Lung (tissue), 12 donors: ENCODE measurements around the gene APOA1. TPM values are rescaled to one million over a fixed set of nuclear protein-coding genes. Genes with fewer than 3 reads are reported as not detected.

Experiments used
- ATAC-seq: fragments of 200-7000 bp; cut with Tn5 transposase; one replicate; pipeline ENCODE4 v1.9.1; 2020; ENCODE audit warnings: moderate number of reproducible peaks; ENCODE audit not compliant: insufficient read depth, low FRiP score
- DNase-seq, 3 donors: peaks; one replicate each; pipeline ENCODE4 v3.0.0-alpha.2; 2013 to 2017
- H3K27ac ChIP-seq, 2 donors: one replicate each; pipeline ENCODE4 v1.5.1; 2013; ENCODE audit warnings: mild to moderate bottlenecking in 2 of 2, moderate library complexity in 2 of 2, control low read depth in 1 of 2, inconsistent platforms in 1 of 2, low read depth in 1 of 2, low read length in 1 of 2
- H3K27me3 ChIP-seq, 3 donors: one replicate each; pipeline ENCODE4 v1.5.1; 2013; ENCODE audit warnings: low read length in 2 of 3; ENCODE audit not compliant: control insufficient read depth in 3 of 3, insufficient read depth in 3 of 3
- H3K36me3 ChIP-seq, 4 donors: one replicate each; pipeline ENCODE4 v1.5.1; 2013; ENCODE audit warnings: low read length in 4 of 4, mild to moderate bottlenecking in 1 of 4, moderate library complexity in 1 of 4; ENCODE audit not compliant: control insufficient read depth in 4 of 4, insufficient read depth in 4 of 4
- H3K4me1 ChIP-seq, 5 donors: one replicate each; pipeline ENCODE4 v1.5.1; 2013; ENCODE audit warnings: low read length in 5 of 5, mild to moderate bottlenecking in 2 of 5, moderate library complexity in 1 of 5; ENCODE audit not compliant: control insufficient read depth in 5 of 5, insufficient read depth in 5 of 5
- H3K4me3 ChIP-seq: one replicate; pipeline ENCODE4 v1.5.1; 2013; ENCODE audit warnings: mild to moderate bottlenecking, control low read depth, moderate library complexity
- H3K9ac ChIP-seq, 2 donors: one replicate each; pipeline ENCODE4 v1.5.1; 2013; ENCODE audit warnings: low read length in 2 of 2, control low read depth in 1 of 2; ENCODE audit not compliant: insufficient read depth in 1 of 2
- H3K9me3 ChIP-seq, 4 donors: one replicate each; pipeline ENCODE4 v1.5.1; 2013; ENCODE audit warnings: low read length in 3 of 4, mild to moderate bottlenecking in 1 of 4, moderate library complexity in 1 of 4; ENCODE audit not compliant: control insufficient read depth in 4 of 4, insufficient read depth in 3 of 4
- WGBS, 2 donors: extraction: QIAGEN DNeasy Blood & Tissue Kit; methylation state at CpG; one replicate each; pipeline ENCODE4 v1.1.7; 2013; 5-methylcytosine and 5-hydroxymethylcytosine counted together
- polyA plus RNA-seq, 2 donors: library from polyadenylated mRNA; stranded (reverse); fragments of 200-250 nt; gene quantifications; one replicate each; pipeline ENCODE4 v1.2.1, GENCODE V29; 2013
- total RNA-seq, 2 donors: library from RNA; depleted of rRNA in 1 of 2; stranded (reverse); fragments of >200 nt in 1 of 2; gene quantifications; one replicate each; pipeline ENCODE4 v1.2.1, GENCODE V29; 2014 to 2021
- TF ChIP-seq, protein P1 (sequence below): IDR thresholded peaks from 2 replicates; pipeline ENCODE4 v1.5.1; 2012; ENCODE audit warnings: mild to moderate bottlenecking; ENCODE audit errors: control extremely low read depth, extremely low read depth
- donor health status: control.
- donor health status: control.
- donor health status: Bipolar disorder and iron deficiency.
- donor health status: healthy.
- donor health status: DM: yes; HTN: yes; CAD: no.

The APOA1 gene
- total and polyA plus RNA-seq, 4 donors: 1.2 to 18.2 (median 3.1) TPM

DNA sequence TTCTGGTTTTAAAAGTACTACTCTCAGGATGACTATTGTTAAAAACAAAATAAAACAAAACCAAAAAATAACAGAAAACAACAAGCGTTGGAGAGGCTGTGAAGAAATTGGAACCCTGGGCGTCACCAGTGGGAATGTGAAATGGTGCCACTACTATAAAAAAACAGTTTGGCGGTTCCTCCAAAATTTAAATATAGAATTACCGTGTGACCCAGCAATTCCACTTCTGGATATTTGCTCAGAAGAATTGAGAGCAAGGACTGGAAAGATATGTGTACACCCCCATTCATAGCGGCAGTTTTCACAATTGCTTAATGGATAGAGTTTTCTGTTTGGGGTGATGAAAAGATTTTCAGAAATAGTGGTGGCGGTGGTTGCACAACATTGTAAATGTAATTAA, 22.9 kb downstream of the APOA1 start:
- TF ChIP-seq, protein P1, sequence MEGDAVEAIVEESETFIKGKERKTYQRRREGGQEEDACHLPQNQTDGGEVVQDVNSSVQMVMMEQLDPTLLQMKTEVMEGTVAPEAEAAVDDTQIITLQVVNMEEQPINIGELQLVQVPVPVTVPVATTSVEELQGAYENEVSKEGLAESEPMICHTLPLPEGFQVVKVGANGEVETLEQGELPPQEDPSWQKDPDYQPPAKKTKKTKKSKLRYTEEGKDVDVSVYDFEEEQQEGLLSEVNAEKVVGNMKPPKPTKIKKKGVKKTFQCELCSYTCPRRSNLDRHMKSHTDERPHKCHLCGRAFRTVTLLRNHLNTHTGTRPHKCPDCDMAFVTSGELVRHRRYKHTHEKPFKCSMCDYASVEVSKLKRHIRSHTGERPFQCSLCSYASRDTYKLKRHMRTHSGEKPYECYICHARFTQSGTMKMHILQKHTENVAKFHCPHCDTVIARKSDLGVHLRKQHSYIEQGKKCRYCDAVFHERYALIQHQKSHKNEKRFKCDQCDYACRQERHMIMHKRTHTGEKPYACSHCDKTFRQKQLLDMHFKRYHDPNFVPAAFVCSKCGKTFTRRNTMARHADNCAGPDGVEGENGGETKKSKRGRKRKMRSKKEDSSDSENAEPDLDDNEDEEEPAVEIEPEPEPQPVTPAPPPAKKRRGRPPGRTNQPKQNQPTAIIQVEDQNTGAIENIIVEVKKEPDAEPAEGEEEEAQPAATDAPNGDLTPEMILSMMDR: no peak

DNA sequence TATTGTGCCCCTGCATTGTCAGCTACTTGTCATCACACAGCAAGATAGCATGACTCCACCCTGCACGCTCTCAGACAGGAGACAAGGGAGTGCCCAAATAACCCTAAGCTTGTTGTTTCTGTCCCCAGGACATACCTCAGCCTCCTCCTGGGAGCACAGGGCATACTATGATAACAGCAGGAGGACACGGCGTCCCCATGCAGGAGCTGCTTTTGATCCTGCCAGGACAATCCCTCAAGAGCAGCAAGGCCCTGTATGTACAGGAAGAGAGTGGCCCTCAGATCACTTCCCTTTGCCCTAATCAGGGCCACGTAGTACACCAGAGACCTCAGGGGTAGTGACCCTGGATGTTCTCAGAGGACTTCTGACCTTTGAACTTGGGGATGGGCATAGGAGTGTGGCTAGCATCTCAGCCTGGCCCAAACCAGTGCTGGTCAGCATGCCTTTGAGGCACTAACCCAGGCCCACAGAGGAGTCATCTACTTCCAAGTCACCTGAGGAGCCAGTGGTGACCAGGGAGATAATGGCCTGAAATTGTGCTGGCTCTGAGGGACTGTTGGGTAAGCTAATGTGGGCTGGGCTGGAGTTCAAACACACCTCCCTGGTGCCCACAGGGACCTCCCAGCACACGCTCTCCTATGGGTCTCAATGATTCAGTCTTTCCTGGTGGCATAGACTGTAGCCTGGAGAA, 23.5 kb downstream of the APOA1 start:
- Histone ChIP-seq H3K9ac (no peak overlapping the region), H3K4me1 (no peaks in the 10 kb centered on the region), H3K9me3 (no peaks in the 10 kb centered on the region), H3K36me3 (no peaks in the 10 kb centered on the region), H3K27ac (no peak overlapping the region), H3K27me3 (no peaks in the 10 kb centered on the region), H3K4me3 (no peak overlapping the region)
- DNase-seq (no peak), ATAC-seq (no peak)
- TF ChIP-seq, protein P1: no peak
- 74 to 76% methylated on average over 5 of the region's 5 CpGs for WGBS, 2 donors

More for the DNA sequence above, 22.9 kb downstream of the APOA1 start:
- DNase-seq (no peak), ATAC-seq (no peak)
- no peaks in the 10 kb centered on the region for H3K36me3 ChIP-seq
- H3K4me1 ChIP-seq: no peaks in the 10 kb centered on the region
- H3K9ac ChIP-seq: no peak overlapping the region
- no peak overlapping the region for H3K4me3 ChIP-seq
- H3K27ac ChIP-seq: no peak overlapping the region
- H3K27me3 ChIP-seq: no peaks in the 10 kb centered on the region
- no peaks in the 10 kb centered on the region for H3K9me3 ChIP-seq
- 50 to 81% methylated on average over 6 of the region's 6 CpGs for whole genome bisulfite sequencing, 2 donors

DNA sequence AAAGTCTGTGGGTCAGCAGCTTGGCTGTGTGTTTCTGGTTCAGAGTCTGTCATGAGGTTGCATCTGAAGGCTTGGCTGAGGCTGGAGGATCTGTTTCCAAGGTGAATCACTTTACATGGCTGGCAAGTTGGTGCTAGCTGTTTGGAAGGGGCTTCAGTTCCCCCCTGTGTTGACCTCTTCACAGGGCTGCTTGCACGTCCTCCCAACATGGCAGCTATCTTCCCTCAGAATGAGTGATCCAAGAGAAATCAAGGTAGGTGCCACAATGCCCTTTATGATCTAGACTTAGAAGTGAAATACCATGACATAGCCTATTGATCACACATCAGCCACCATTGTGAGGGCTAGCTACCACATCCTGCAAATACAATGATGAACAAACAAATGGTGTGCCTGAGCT, 24.3 kb downstream of the APOA1 start:
- WGBS, 2 donors: 88 to 91% methylated on average over 1 of the region's 1 CpG
- no peak for ATAC-seq
- no peak for DNase-seq

More for the DNA sequence above, 24.3 kb downstream of the APOA1 start:
- Histone ChIP-seq H3K9ac (no peak overlapping the region), H3K4me3 (no peak overlapping the region), H3K9me3 (no peaks in the 10 kb centered on the region), H3K36me3 (no peaks in the 10 kb centered on the region), H3K27ac (no peak overlapping the region), H3K4me1 (no peaks in the 10 kb centered on the region), H3K27me3 (no peaks in the 10 kb centered on the region)
- TF ChIP-seq, protein P1: no peak
